WTC11 (cell line): Measurements from ENCODE around the gene CNTNAP5. TPM values are rescaled to one million over a fixed set of nuclear protein-coding genes. Genes with fewer than 3 reads are reported as not detected.

Source experiments
- ATAC-seq: fragments of 200-7000 bp; cut with Tn5 transposase; 2 replicates; pipeline ENCODE4 v1.10.0; 2021; ENCODE audit warnings: mild to moderate bottlenecking, moderate library complexity
- CTCF ChIA-PET: fragments of 300-600 bp; sonication (Branson Sonifier 250); formaldehyde crosslinking; loops from one replicate; lab custom pipeline; 2021; ENCODE audit warnings: antibody characterized with exemption; lab: Charles Lee
- POLR2A ChIA-PET: fragments of 350-600 bp; sonication (Branson Sonifier 250); formaldehyde crosslinking; loops from one replicate; lab custom pipeline; 2021; ENCODE audit warnings: antibody characterized with exemption; lab: Charles Lee
- DNase-seq: peaks from one replicate; pipeline ENCODE4 v3.0.0; 2021; ENCODE audit warnings: low spot score
- H3K27ac Mint-ChIP-seq: 2 replicates; pipeline ENCODE4 v1.8.0; 2021; ENCODE audit warnings: mixed read lengths
- H3K27me3 Mint-ChIP-seq: 2 replicates; pipeline ENCODE4 v1.8.0; 2021; ENCODE audit warnings: low read depth, mild to moderate bottlenecking, moderate library complexity, mixed read lengths
- H3K36me3 Mint-ChIP-seq: 2 replicates; pipeline ENCODE4 v1.8.0; 2021; ENCODE audit warnings: mixed read lengths
- H3K4me1 Mint-ChIP-seq: 2 replicates; pipeline ENCODE4 v1.8.0; 2022; ENCODE audit warnings: mixed read lengths
- H3K4me3 Mint-ChIP-seq: 2 replicates; pipeline ENCODE4 v1.8.0; 2021; ENCODE audit warnings: mild to moderate bottlenecking, moderate library complexity, mixed read lengths
- H3K9me3 Mint-ChIP-seq: 2 replicates; pipeline ENCODE4 v1.8.0; 2021; ENCODE audit warnings: mixed read lengths
- AFF4 ChIP-seq: sonication (generic); formaldehyde crosslinking; IDR thresholded peaks from 2 replicates; pipeline ENCODE4 v1.8.1; 2023; ENCODE audit warnings: mild to moderate bottlenecking, missing genetic modification reagents, borderline replicate concordance
- AR ChIP-seq: fragments of 250-450 bp; sonication (Bioruptor Pico); IDR thresholded peaks from 2 replicates; pipeline ENCODE4 v1.9.0; 2021; ENCODE audit warnings: mild to moderate bottlenecking
- ATF3 ChIP-seq: sonication (generic); formaldehyde crosslinking; conservative IDR thresholded peaks from 2 replicates; pipeline ENCODE4 v1.8.1; 2022; ENCODE audit warnings: mild to moderate bottlenecking, missing genetic modification reagents
- CTCF ChIP-seq: fragments of 200-600 bp; IDR thresholded peaks from 2 replicates; pipeline ENCODE4 v1.8.0; 2022; ENCODE audit warnings: antibody characterized with exemption
- ETV6 ChIP-seq: sonication (generic); formaldehyde crosslinking; IDR thresholded peaks from 2 replicates; pipeline ENCODE4 v1.8.1; 2022; ENCODE audit warnings: mild to moderate bottlenecking, missing genetic modification reagents
- KAT7 ChIP-seq: sonication (generic); formaldehyde crosslinking; IDR thresholded peaks from 2 replicates; pipeline ENCODE4 v1.8.1; 2023; ENCODE audit warnings: missing genetic modification reagents, mild to moderate bottlenecking, borderline replicate concordance
- MYBL2 ChIP-seq: sonication (generic); formaldehyde crosslinking; IDR thresholded peaks from 2 replicates; pipeline ENCODE4 v1.8.1; 2023; ENCODE audit warnings: mild to moderate bottlenecking, moderate library complexity, missing genetic modification reagents
- NFYB ChIP-seq: sonication (generic); formaldehyde crosslinking; conservative IDR thresholded peaks from 2 replicates; pipeline ENCODE4 v1.8.0; 2022; ENCODE audit warnings: low read depth, missing genetic modification reagents
- NR3C1 ChIP-seq: sonication (generic); formaldehyde crosslinking; conservative IDR thresholded peaks from 2 replicates; pipeline ENCODE4 v1.8.1; 2023; ENCODE audit warnings: low read depth, mild to moderate bottlenecking, missing genetic modification reagents
- PRDM15 ChIP-seq: sonication (generic); formaldehyde crosslinking; IDR thresholded peaks from 2 replicates; pipeline ENCODE4 v1.8.0; 2022; ENCODE audit warnings: missing genetic modification reagents
- TCF7 ChIP-seq: sonication (generic); formaldehyde crosslinking; IDR thresholded peaks from 2 replicates; pipeline ENCODE4 v1.8.0; 2022; ENCODE audit warnings: mild to moderate bottlenecking, low read depth, missing genetic modification reagents, moderate library complexity
- ZNF138 ChIP-seq: sonication (generic); formaldehyde crosslinking; conservative IDR thresholded peaks from 2 replicates; pipeline ENCODE4 v1.8.1; 2022; ENCODE audit warnings: mild to moderate bottlenecking, moderate library complexity, missing genetic modification reagents
- ZNF232 ChIP-seq: sonication (generic); formaldehyde crosslinking; IDR thresholded peaks from 2 replicates; pipeline ENCODE4 v1.8.0; 2022; ENCODE audit warnings: mild to moderate bottlenecking, missing genetic modification reagents
- ZNF317 ChIP-seq: sonication (generic); formaldehyde crosslinking; IDR thresholded peaks from 2 replicates; pipeline ENCODE4 v1.8.1; 2023; ENCODE audit warnings: low read depth, mild to moderate bottlenecking, moderate library complexity, missing genetic modification reagents, borderline replicate concordance
- ZNF396 ChIP-seq: fragments of 250-450 bp; sonication (Bioruptor Pico); IDR thresholded peaks from 2 replicates; pipeline ENCODE4 v1.8.0; 2021; ENCODE audit warnings: mild to moderate bottlenecking, moderate library complexity, borderline replicate concordance
- ZSCAN18 ChIP-seq: fragments of 250-450 bp; sonication (Bioruptor Pico); IDR thresholded peaks from 2 replicates; pipeline ENCODE4 v2.1.2; 2022; ENCODE audit warnings: mild to moderate bottlenecking, moderate library complexity
- total RNA-seq: library from RNA; stranded (reverse); gene quantifications from 3 replicates; pipeline ENCODE4 v1.2.3, GENCODE V29; 2021

The CNTNAP5 gene
- total RNA-seq, 1 experiment from 2014 or later: 0.22 TPM

- TF ChIP-seq CTCF (no peak), NFYB (CRISPR knock-in tag) (no peak)
Measured at GRCh38 chr2:124915567-124915966, 890.5 kb downstream of the CNTNAP5 start (continued).

- ChIA-PET CTCF (no interaction called here), POLR2A (no interaction called here)
- Mint-ChIP-seq H3K4me3 (no peak overlapping the region), H3K9me3 (peaks cover 54% of the 10 kb centered on the region), H3K4me1 (no peaks in the 10 kb centered on the region), H3K27me3 (no peaks in the 10 kb centered on the region), H3K36me3 (peaks cover 23% of the 10 kb centered on the region), H3K27ac (no peak overlapping the region)
- DNase-seq: no peak
- TF ChIP-seq NR3C1 (CRISPR knock-in tag): no peak
- TF ChIP-seq ZNF232: no peak
- TF ChIP-seq TCF7 (CRISPR knock-in tag): no peak
- no peak for TF ChIP-seq ATF3 (CRISPR knock-in tag)
- no peak for TF ChIP-seq ZSCAN18
- no peak for TF ChIP-seq MYBL2 (CRISPR knock-in tag)
- ATAC-seq: no peak
Measured at GRCh38 chr2:124919296-124919695, 894.2 kb downstream of the CNTNAP5 start.

GRCh38 chr2:124920448-124920847 is 895.4 kb downstream of the CNTNAP5 start:
- ChIA-PET CTCF (no interaction called here), POLR2A (no interaction called here)
- Mint-ChIP-seq H3K4me1 (no peaks in the 10 kb centered on the region), H3K4me3 (no peak overlapping the region), H3K36me3 (peaks cover 23% of the 10 kb centered on the region), H3K27me3 (no peaks in the 10 kb centered on the region), H3K9me3 (peaks cover 51% of the 10 kb centered on the region), H3K27ac (no peak overlapping the region)
- no peak for DNase-seq
- TF ChIP-seq ETV6 (CRISPR knock-in tag) (no peak), AFF4 (CRISPR knock-in tag) (no peak), AR (CRISPR knock-in tag) (no peak), NR3C1 (CRISPR knock-in tag) (no peak), ATF3 (CRISPR knock-in tag) (no peak), ZNF396 (CRISPR knock-in tag) (no peak), KAT7 (CRISPR knock-in tag) (no peak), CTCF (no peak), ZNF317 (CRISPR knock-in tag) (no peak), ZNF138 (CRISPR knock-in tag) (no peak), PRDM15 (CRISPR knock-in tag) (no peak)
- no peak for ATAC-seq
